CD4-positive, alpha-beta T cell treated with Interleukin-17A for 4 hours (primary cell): ENCODE results near the gene ZNF202.

Experiments
- DNase-seq: peaks from one replicate; pipeline ENCODE4 v3.0.0-alpha.2; 2020; ENCODE audit warnings: mixed read lengths

The ZNF202 gene

GRCh38 chr11:123681030-123681429 lies 60.4 kb downstream of the ZNF202 start:
- DNase-seq: peak; percentile 6

- DNase-seq: no peak
These were observed 63.2 kb downstream of the ZNF202 start for GRCh38 chr11:123678246-123678645.

- no peak for DNase-seq
These were observed 64.0 kb downstream of the ZNF202 start for GRCh38 chr11:123677510-123677909.

- no peak for DNase-seq
These were observed 67.2 kb downstream of the ZNF202 start for GRCh38 chr11:123674297-123674696.
